Heart left ventricle (tissue), 16 donors: ENCODE results near the gene BFSP1. TPM values are rescaled to one million over a fixed set of nuclear protein-coding genes. Genes with fewer than 3 reads are reported as not detected.

ENCODE experiments used
- ATAC-seq, 4 donors: fragments of 200-7000 bp; cut with Tn5 transposase; one replicate each; pipeline ENCODE4 v1.9.1; 2020 to 2022; ENCODE audit warnings: moderate library complexity in 4 of 4, mild to moderate bottlenecking in 3 of 4, moderate number of reproducible peaks in 1 of 4
- DNase-seq, 5 donors: peaks; one replicate each; pipeline ENCODE4 v3.0.0-alpha.2; 2020
- H3K27ac ChIP-seq, 12 donors: fragments of 200-600 bp; sonication (generic) in 4 of 12; one replicate each; pipeline versions ENCODE4 v1.5.0 to v1.8.0; 2016 to 2022; ENCODE audit warnings: mild to moderate bottlenecking in 2 of 12
- H3K27me3 ChIP-seq, 9 donors: fragments of 200-600 bp; sonication (generic) in 2 of 9; one replicate each; pipeline versions ENCODE4 v1.5.1 to v1.8.0; 2016 to 2022; ENCODE audit warnings: mild to moderate bottlenecking in 3 of 9
- H3K36me3 ChIP-seq, 9 donors: fragments of 200-600 bp; sonication (generic) in 2 of 9; one replicate each; pipeline versions ENCODE4 v1.5.0 to v1.8.0; 2018 to 2022; ENCODE audit warnings: mild to moderate bottlenecking in 2 of 9
- H3K4me1 ChIP-seq, 12 donors: fragments of 200-600 bp; sonication (generic) in 4 of 12; one replicate each; pipeline versions ENCODE4 v1.5.0 to v1.8.0; 2016 to 2022; ENCODE audit warnings: mild to moderate bottlenecking in 3 of 12
- H3K4me3 ChIP-seq, 12 donors: fragments of 200-600 bp; sonication (generic) in 4 of 12; one replicate each; pipeline versions ENCODE4 v1.5.0 to v1.8.0; 2017 to 2022; ENCODE audit warnings: mild to moderate bottlenecking in 9 of 12, moderate library complexity in 4 of 12
- H3K9me3 ChIP-seq, 12 donors: fragments of 200-600 bp; sonication (generic) in 4 of 12; one replicate each; pipeline versions ENCODE4 v1.5.0 to v1.8.0; 2016 to 2022; ENCODE audit warnings: mild to moderate bottlenecking in 1 of 12
- CTCF ChIP-seq, 12 donors: fragments of 200-600 bp; sonication (generic) in 4 of 12; IDR thresholded peaks; one replicate each; pipeline versions ENCODE4 v1.5.0 to v1.8.0; 2018 to 2022; ENCODE audit warnings: antibody characterized with exemption in 12 of 12, mild to moderate bottlenecking in 5 of 12
- POLR2A ChIP-seq, 2 donors: fragments of 450-650 bp; IDR thresholded peaks; one replicate each; pipeline ENCODE4 v1.6.1; 2017; ENCODE audit warnings: antibody characterized with exemption in 2 of 2, mild to moderate bottlenecking in 2 of 2, moderate library complexity in 2 of 2
- WGBS, 4 donors: extraction: QIAGEN DNeasy Blood & Tissue Kit in 2 of 4; methylation state at CpG; one replicate each; pipeline versions ENCODE4 v1.1.5 to v1.1.7; 2013 to 2018; 5-methylcytosine and 5-hydroxymethylcytosine counted together
- intact Hi-C, 10 donors: fragments of 100-400 bp; cut with DNase I; formaldehyde crosslinking; loops; one replicate each; pipeline versions ENCODE4 v1.11.1 to v1.14.2; 2022
- polyA plus RNA-seq, 2 donors: library from polyadenylated mRNA; stranded (reverse); fragments of 200-250 nt; gene quantifications; one replicate each; pipeline ENCODE4 v1.2.3, GENCODE V29; 2013
- total RNA-seq, 9 donors: library from RNA; depleted of rRNA in 2 of 9; stranded (reverse); fragments of >200 nt in 2 of 9; fragmentation: NEBNext Ultra II Directional in 3 of 9; extraction: Animal tissue kit (Norgen Biotek cat#: 25700) in 3 of 9; gene quantifications; one replicate each; pipeline versions ENCODE4 v1.1.0 to v1.2.4, GENCODE V29; 2016 to 2023
- donor health status: ischemic (EF 13 %, LVEDD 7.1; RV severe dilation, severe dysfunction).
- donor health status: healthy with polysubstance abuse.
- donor health status: DM: no; HTN: yes; CAD: no.
- donor health status: DM: no; HTN: no; CAD: no.
- donor health status: ischemic (EF 25% LVEDD 6.9; RV normal size, moderate dysfunction).
- donor health status: ischemic (EF 25% LVEDD 5.7; RV mildly dilated, moderate dysfunction).
- donor health status: healthy.
- donor health status: DM: yes; HTN: yes; CAD: no.
- donor health status: ischemic (EF 35%, LVEDD 5.7; RV mildly dilated, moderate dysfunction).
- donor health status: nonischemic (EF 11% LVEDD 7.7; RV severe dilation, severe dysfunction).
- donor health status: DM: yes; HTN: yes; CAD: no.
- donor health status: PGD.
- donor health status: ischemic (EF 29% LVEDD 5.4; RV normal size, mild dysfunction).
- donor health status: nonischemic (EF 23%, LVEDD 6.1; RV moderate dilation, normal function).

BFSP1 gene
- total and polyA plus RNA-seq, 11 donors, result 0.11 to 1.4 (median 0.63) TPM

- Histone ChIP-seq H3K36me3 (no peaks in the 10 kb centered on the region), H3K27me3 (peaks cover 0 to 33% (median 4%) of the 10 kb centered on the region in 9 donors), H3K4me3 (no peak overlapping the region), H3K9me3 (no peaks in the 10 kb centered on the region), H3K4me1 (no peaks in the 10 kb centered on the region), H3K27ac (no peak overlapping the region)
- intact Hi-C loops, result no loop called here
- 75 to 82% (median 81%) methylated on average over 6 of the region's 6 CpGs for WGBS, 4 donors
- TF ChIP-seq POLR2A (IDR thresholded peaks at IDR 0.05) (no peak), CTCF (IDR thresholded peaks at IDR 0.05) (no peak)
- DNase-seq (no peak), ATAC-seq (no peak)
Observed at GRCh38 chr20:17457588-17458190, 73.5 kb downstream of the BFSP1 start.

- H3K9me3 ChIP-seq, result no peaks in the 10 kb centered on the region
- DNase-seq (no peak), ATAC-seq (no peak)
- WGBS, 4 donors, result 58 to 100% (median 79%) methylated on average over 1 of the region's 1 CpG
- H3K4me1 ChIP-seq, result no peaks in the 10 kb centered on the region
- no peak overlapping the region for H3K4me3 ChIP-seq
- H3K36me3 ChIP-seq, result no peaks in the 10 kb centered on the region
- no peak for TF ChIP-seq CTCF (IDR thresholded peaks at IDR 0.05)
- TF ChIP-seq POLR2A (IDR thresholded peaks at IDR 0.05), result no peak
- intact Hi-C loops, result no loop called here
- no peak overlapping the region for H3K27ac ChIP-seq
- peaks cover 0 to 33% (median 4%) of the 10 kb centered on the region in 9 donors for H3K27me3 ChIP-seq
Observed at GRCh38 chr20:17457079-17457478, 74.1 kb downstream of the BFSP1 start.

GRCh38 chr20:17456279-17456678, 74.9 kb downstream of the BFSP1 start:
- DNase-seq (no peak), ATAC-seq (no peak)
- Histone ChIP-seq H3K9me3 (no peaks in the 10 kb centered on the region), H3K4me1 (no peaks in the 10 kb centered on the region), H3K27me3 (peaks cover 0 to 36% (median 4%) of the 10 kb centered on the region in 9 donors), H3K27ac (no peak overlapping the region), H3K36me3 (no peaks in the 10 kb centered on the region), H3K4me3 (no peak overlapping the region)
- 78 to 85% (median 82%) methylated on average over 8 of the region's 8 CpGs for whole genome bisulfite sequencing, 4 donors
- no peak for TF ChIP-seq CTCF (IDR thresholded peaks at IDR 0.05)
- TF ChIP-seq POLR2A (IDR thresholded peaks at IDR 0.05), result no peak
- intact Hi-C loops, result no loop called here

GRCh38 chr20:17453592-17453991, 77.6 kb downstream of the BFSP1 start:
- Histone ChIP-seq H3K9me3 (no peaks in the 10 kb centered on the region), H3K4me3 (no peak overlapping the region), H3K27me3 (peaks cover 0 to 40% (median 5%) of the 10 kb centered on the region in 9 donors), H3K27ac (no peak overlapping the region), H3K36me3 (no peaks in the 10 kb centered on the region), H3K4me1 (no peaks in the 10 kb centered on the region)
- TF ChIP-seq CTCF (IDR thresholded peaks at IDR 0.05) (no peak), POLR2A (IDR thresholded peaks at IDR 0.05) (no peak)
- 82 to 87% (median 86%) methylated on average over 21 to 22 of the region's 22 CpGs for WGBS, 4 donors
- intact Hi-C loops, result no loop called here
- ATAC-seq, result no peak
- no peak for DNase-seq
